Limb (tissue), 2 donors: ENCODE data around the gene SPDYE2.
"Not testable (repeated sequence)": the region's sequence is repeated elsewhere in the genome, so short reads cannot be mapped to it uniquely, and the experiment has no call there.

ENCODE experiments used
- DNase-seq, 2 donors: peaks; one replicate each; pipeline ENCODE4 v3.0.0-alpha.2; 2016; ENCODE audit errors: extremely low spot score in 2 of 2

The SPDYE2 gene

GRCh38 chr7:102550808-102551422 lies at the start of gene SPDYE2:
Gene SPDYE2 (plus strand): TSS chr7:102551226. CDS start chr7:102553256, 2,030 bp downstream.
- DNase-seq: not testable (repeated sequence)

- not testable (repeated sequence) for DNase-seq
Measured at GRCh38 chr7:102503141-102503540, 47.9 kb upstream of the SPDYE2 start.

- not testable (repeated sequence) for DNase-seq
Measured at GRCh38 chr7:102505298-102506185, 45.5 kb upstream of the SPDYE2 start.

- DNase-seq: not testable (repeated sequence)
Measured at GRCh38 chr7:102507410-102508088, 43.5 kb upstream of the SPDYE2 start.

GRCh38 chr7:102510575-102510974 lies 40.5 kb upstream of the SPDYE2 start:
- DNase-seq: not testable (repeated sequence)

GRCh38 chr7:102511860-102512522 lies 39.0 kb upstream of the SPDYE2 start:
- not testable (repeated sequence) for DNase-seq

GRCh38 chr7:102512642-102513221 lies 38.3 kb upstream of the SPDYE2 start:
- peak; percentile 78 to 90 for DNase-seq

- DNase-seq: not testable (repeated sequence)
Measured at GRCh38 chr7:102514881-102515721, 35.9 kb upstream of the SPDYE2 start.

- DNase-seq: not testable (repeated sequence)
Measured at GRCh38 chr7:102515889-102516288, 35.1 kb upstream of the SPDYE2 start.

- DNase-seq: not testable (repeated sequence)
Measured at GRCh38 chr7:102516951-102517350, 34.1 kb upstream of the SPDYE2 start.

GRCh38 chr7:102517550-102518147 lies 33.4 kb upstream of the SPDYE2 start, which contains the start of gene RASA4B:
Gene RASA4B (minus strand): TSS chr7:102517777. CDS start chr7:102517710, 67 bp downstream.
- DNase-seq: peak in 1 of 2 donors; percentile 72

GRCh38 chr7:102520797-102521196 lies 30.2 kb upstream of the SPDYE2 start:
- not testable (repeated sequence) for DNase-seq

GRCh38 chr7:102524803-102525202 lies 26.2 kb upstream of the SPDYE2 start:
- DNase-seq: not testable (repeated sequence)

- not testable (repeated sequence) for DNase-seq
Measured at GRCh38 chr7:102527182-102527581, 23.8 kb upstream of the SPDYE2 start.

GRCh38 chr7:102527822-102528793 lies 22.9 kb upstream of the SPDYE2 start:
- not testable (repeated sequence) for DNase-seq

- DNase-seq: not testable (repeated sequence)
Measured at GRCh38 chr7:102531583-102531982, 19.4 kb upstream of the SPDYE2 start.

GRCh38 chr7:102532127-102532526 lies 18.9 kb upstream of the SPDYE2 start:
- not testable (repeated sequence) for DNase-seq

- peak in 1 of 2 donors; percentile 9 for DNase-seq
Measured at GRCh38 chr7:102535062-102535615, 15.9 kb upstream of the SPDYE2 start.
